ENCODE measurements around the gene IFNA4. TPM values are rescaled to one million over a fixed set of nuclear protein-coding genes. Genes with fewer than 3 reads are reported as not detected.
"Not testable (repeated sequence)": the region's sequence is repeated elsewhere in the genome, so short reads cannot be mapped to it uniquely, and the experiment has no call there.

IFNA4 gene
- total and polyA plus RNA-seq, 9 of the 15 experiments (the other 6 are each of a cell fraction or from before 2014, with no cell fraction given): not detected

DNA sequence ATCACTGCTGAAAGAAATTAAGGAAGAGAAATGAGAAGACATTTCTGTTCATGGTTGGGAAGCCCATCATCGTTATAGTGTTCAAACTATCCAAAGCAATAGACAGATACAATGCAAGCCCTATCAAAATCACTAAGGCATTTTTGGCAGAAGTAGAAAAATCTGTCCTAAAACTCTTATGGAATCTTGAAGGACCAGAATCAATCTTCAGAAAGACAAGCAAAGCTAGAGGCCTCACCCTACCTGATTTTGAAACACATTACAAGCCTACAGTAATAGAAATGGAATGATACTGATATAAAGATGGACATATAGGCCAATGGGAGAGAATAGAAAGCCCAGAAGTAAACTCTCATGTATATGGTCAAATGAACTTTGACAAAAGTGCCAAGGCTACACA is 16.0 kb downstream of the IFNA4 start:
- no peaks in the 10 kb centered on the region for H3K9me3 ChIP-seq (replicated peaks; ENCODE audit: control insufficient read depth, insufficient read depth, low read depth, low read length)
- H3K9ac ChIP-seq (ENCODE audit: insufficient read depth in 1 of 2, low read depth in 2 of 2, low read length in 2 of 2): no peak overlapping the region
- FAIRE-seq (no peak), ATAC-seq (no peak), DNase-seq (ENCODE audit: extremely low read depth in 1 of 4, low spot score in 3 of 4) (no peak)
- in situ Hi-C loops (cut with MboI): no loop called here
- POLR2A ChIA-PET: no interaction called here
- no peak overlapping the region for H3K4me3 ChIP-seq
- no peaks in the 10 kb centered on the region for H3K9me1 ChIP-seq (ENCODE audit: control insufficient read depth, insufficient read depth, low read length)
- intact Hi-C loops (cut with micrococcal nuclease): no loop called here
- H3K27me3 ChIP-seq (ENCODE audit: control insufficient read depth in 2 of 2, insufficient read depth in 2 of 2, low read length in 2 of 2): no peaks in the 10 kb centered on the region
- BruUV-seq (replicated peaks): no TSS peak
- H3K4me1 ChIP-seq (replicated peaks in 1 of 2; ENCODE audit: control insufficient read depth in 2 of 2, insufficient read depth in 2 of 2, low read length in 2 of 2): no peaks in the 10 kb centered on the region
- H3K36me3 ChIP-seq (ENCODE audit: control insufficient read depth, insufficient read depth, low read length): no peaks in the 10 kb centered on the region
- H3K4me2 ChIP-seq (ENCODE audit: insufficient read depth, low read length): no peak overlapping the region
- no peak for TF ChIP-seq SRF (CRISPR knock-in tag; IDR thresholded peaks at IDR 0.05)
- TF ChIP-seq HIVEP1 (CRISPR knock-in tag; IDR thresholded peaks at IDR 0.05): no peak
- no peak for TF ChIP-seq SAP30 (IDR thresholded peaks at IDR 0.05; ENCODE audit: borderline replicate concordance, insufficient read depth, low read depth, low read length, poor library complexity, severe bottlenecking)
- TF ChIP-seq, protein P1, sequence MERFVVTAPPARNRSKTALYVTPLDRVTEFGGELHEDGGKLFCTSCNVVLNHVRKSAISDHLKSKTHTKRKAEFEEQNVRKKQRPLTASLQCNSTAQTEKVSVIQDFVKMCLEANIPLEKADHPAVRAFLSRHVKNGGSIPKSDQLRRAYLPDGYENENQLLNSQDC (CRISPR knock-in tag; IDR thresholded peaks at IDR 0.05): no peak
- TF ChIP-seq, protein P2, sequence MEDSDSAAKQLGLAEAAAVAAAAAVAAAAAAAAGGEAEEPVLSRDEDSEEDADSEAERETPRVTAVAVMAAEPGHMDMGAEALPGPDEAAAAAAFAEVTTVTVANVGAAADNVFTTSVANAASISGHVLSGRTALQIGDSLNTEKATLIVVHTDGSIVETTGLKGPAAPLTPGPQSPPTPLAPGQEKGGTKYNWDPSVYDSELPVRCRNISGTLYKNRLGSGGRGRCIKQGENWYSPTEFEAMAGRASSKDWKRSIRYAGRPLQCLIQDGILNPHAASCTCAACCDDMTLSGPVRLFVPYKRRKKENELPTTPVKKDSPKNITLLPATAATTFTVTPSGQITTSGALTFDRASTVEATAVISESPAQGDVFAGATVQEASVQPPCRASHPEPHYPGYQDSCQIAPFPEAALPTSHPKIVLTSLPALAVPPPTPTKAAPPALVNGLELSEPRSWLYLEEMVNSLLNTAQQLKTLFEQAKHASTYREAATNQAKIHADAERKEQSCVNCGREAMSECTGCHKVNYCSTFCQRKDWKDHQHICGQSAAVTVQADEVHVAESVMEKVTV (CRISPR knock-in tag; IDR thresholded peaks at IDR 0.05): no peak
- TF ChIP-seq, protein P3, sequence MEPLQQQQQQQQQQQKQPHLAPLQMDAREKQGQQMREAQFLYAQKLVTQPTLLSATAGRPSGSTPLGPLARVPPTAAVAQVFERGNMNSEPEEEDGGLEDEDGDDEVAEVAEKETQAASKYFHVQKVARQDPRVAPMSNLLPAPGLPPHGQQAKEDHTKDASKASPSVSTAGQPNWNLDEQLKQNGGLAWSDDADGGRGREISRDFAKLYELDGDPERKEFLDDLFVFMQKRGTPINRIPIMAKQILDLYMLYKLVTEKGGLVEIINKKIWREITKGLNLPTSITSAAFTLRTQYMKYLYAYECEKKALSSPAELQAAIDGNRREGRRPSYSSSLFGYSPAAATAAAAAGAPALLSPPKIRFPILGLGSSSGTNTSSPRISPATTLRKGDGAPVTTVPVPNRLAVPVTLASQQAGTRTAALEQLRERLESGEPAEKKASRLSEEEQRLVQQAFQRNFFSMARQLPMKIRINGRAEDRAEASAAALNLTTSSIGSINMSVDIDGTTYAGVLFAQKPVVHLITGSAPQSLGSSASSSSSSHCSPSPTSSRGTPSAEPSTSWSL (CRISPR knock-in tag; IDR thresholded peaks at IDR 0.05; ENCODE audit: borderline replicate concordance): no peak
- TF ChIP-seq BCL6 (CRISPR knock-in tag; IDR thresholded peaks at IDR 0.05): no peak
- TF ChIP-seq MTA1 (IDR thresholded peaks at IDR 0.05; ENCODE audit: borderline replicate concordance): no peak
- no peaks in the 10 kb centered on the region for H4K20me1 ChIP-seq (replicated peaks; ENCODE audit: control insufficient read depth, insufficient read depth, low read length)
- CTCF ChIA-PET (ENCODE audit: low intra/inter-chr PET ratio): no interaction called here
- H3K79me2 ChIP-seq (ENCODE audit: control insufficient read depth, insufficient read depth, low read length): no peaks in the 10 kb centered on the region
- H2AFZ ChIP-seq (ENCODE audit: low read depth, low read length): no peak overlapping the region
- no CpG with 5 or more reads among the region's 1 CpG for WGBS (ENCODE audit: insufficient coverage, low coverage, missing lambda C conversion rate)
- no peak overlapping the region for H3K27ac ChIP-seq (ENCODE audit: extremely low read depth, low read depth, low read length)

DNA sequence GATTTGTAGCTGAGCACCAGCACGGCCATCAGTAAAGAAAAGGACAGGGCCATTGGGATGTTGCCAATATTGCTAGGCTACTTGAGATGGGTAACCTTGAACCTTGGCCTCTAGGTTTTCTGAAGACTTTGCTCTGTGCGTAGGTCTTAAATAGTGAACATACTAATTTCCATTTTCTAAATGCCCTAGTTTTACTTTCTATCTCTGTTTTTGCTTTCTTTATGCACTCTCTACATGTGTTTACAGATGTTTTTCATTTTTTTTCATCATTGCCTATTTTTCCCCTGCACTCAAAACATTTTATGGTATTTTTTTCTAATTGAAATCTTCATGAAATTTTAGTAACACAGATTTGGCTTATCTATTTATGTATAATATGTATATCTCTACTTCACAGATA is 20.8 kb downstream of the IFNA4 start, which contains the start of gene IFNA21:
IFNA21 (minus strand) TSS at position 101 of the 400 bp plus-strand sequence; CDS start at position 53, 48 bp downstream.
- H3K79me2 ChIP-seq (ENCODE audit: control insufficient read depth, insufficient read depth, low read length); ATAC-seq; FAIRE-seq; H3K9ac ChIP-seq (ENCODE audit: insufficient read depth in 1 of 2, low read depth in 2 of 2, low read length in 2 of 2); H3K4me1 ChIP-seq (replicated peaks in 1 of 2; ENCODE audit: control insufficient read depth in 2 of 2, insufficient read depth in 2 of 2, low read length in 2 of 2); H3K27ac ChIP-seq (ENCODE audit: extremely low read depth, low read depth, low read length); in situ Hi-C loops (cut with MboI); H2AFZ ChIP-seq (ENCODE audit: low read depth, low read length); H3K9me1 ChIP-seq (ENCODE audit: control insufficient read depth, insufficient read depth, low read length); POLR2A ChIA-PET; DNase-seq (ENCODE audit: extremely low read depth in 1 of 4, low spot score in 3 of 4); H3K27me3 ChIP-seq (ENCODE audit: control insufficient read depth in 2 of 2, insufficient read depth in 2 of 2, low read length in 2 of 2); CTCF ChIA-PET (ENCODE audit: low intra/inter-chr PET ratio); H3K4me2 ChIP-seq (ENCODE audit: insufficient read depth, low read length); intact Hi-C loops (cut with micrococcal nuclease); H4K20me1 ChIP-seq (replicated peaks; ENCODE audit: control insufficient read depth, insufficient read depth, low read length); H3K9me3 ChIP-seq (replicated peaks; ENCODE audit: control insufficient read depth, insufficient read depth, low read depth, low read length); H3K4me3 ChIP-seq; BruUV-seq (replicated peaks); H3K36me3 ChIP-seq (ENCODE audit: control insufficient read depth, insufficient read depth, low read length): not testable (repeated sequence)
- WGBS (ENCODE audit: insufficient coverage, low coverage, missing lambda C conversion rate): no CpG with 5 or more reads among the region's 2 CpGs

All from K562 (cell line).